ENCODE measurements around the gene PERCC1.
"Not testable (repeated sequence)": the region's sequence is repeated elsewhere in the genome, so short reads cannot be mapped to it uniquely, and the experiment has no call there.

PERCC1 gene

GRCh38 chr16:1433263-1433560 is 2.3 kb downstream of the PERCC1 start:
- DNase-seq (ENCODE audit: extremely low read depth in 1 of 2, low read depth in 1 of 2): no peak

GRCh38 chr16:1433756-1434155 is 2.9 kb downstream of the PERCC1 start:
- no peak for DNase-seq (ENCODE audit: extremely low read depth in 1 of 2, low read depth in 1 of 2)

- no peak for DNase-seq (ENCODE audit: extremely low read depth in 1 of 2, low read depth in 1 of 2)
Observed at GRCh38 chr16:1434644-1435592, 4.0 kb downstream of the PERCC1 start.

GRCh38 chr16:1435921-1436697 is 5.2 kb downstream of the PERCC1 start:
- DNase-seq (ENCODE audit: extremely low read depth in 1 of 2, low read depth in 1 of 2): no peak

GRCh38 chr16:1436731-1437355 is 6.0 kb downstream of the PERCC1 start:
- no peak for DNase-seq (ENCODE audit: extremely low read depth in 1 of 2, low read depth in 1 of 2)

- no peak for DNase-seq (ENCODE audit: extremely low read depth in 1 of 2, low read depth in 1 of 2)
Observed at GRCh38 chr16:1437606-1438005, 6.7 kb downstream of the PERCC1 start.

GRCh38 chr16:1438229-1439057 is 7.6 kb downstream of the PERCC1 start:
- DNase-seq (ENCODE audit: extremely low read depth in 1 of 2, low read depth in 1 of 2): no peak

- DNase-seq (ENCODE audit: extremely low read depth in 1 of 2, low read depth in 1 of 2): no peak
Observed at GRCh38 chr16:1439058-1439698, 8.3 kb downstream of the PERCC1 start.

GRCh38 chr16:1439699-1440074 is 8.8 kb downstream of the PERCC1 start:
- not testable (repeated sequence) for DNase-seq (ENCODE audit: extremely low read depth in 1 of 2, low read depth in 1 of 2)

GRCh38 chr16:1441391-1441829 is 10.5 kb downstream of the PERCC1 start:
- no peak for DNase-seq (ENCODE audit: extremely low read depth in 1 of 2, low read depth in 1 of 2)

- DNase-seq (ENCODE audit: extremely low read depth in 1 of 2, low read depth in 1 of 2): no peak
Observed at GRCh38 chr16:1442697-1443096, 11.8 kb downstream of the PERCC1 start.

GRCh38 chr16:1443403-1443973 is 12.6 kb downstream of the PERCC1 start:
- DNase-seq (ENCODE audit: extremely low read depth in 1 of 2, low read depth in 1 of 2): no peak

GRCh38 chr16:1443980-1444729 is 13.3 kb downstream of the PERCC1 start, which contains the start of gene CCDC154:
TSS of gene CCDC154 (minus strand) at chr16:1444556. CDS start at chr16:1444322, 234 bp downstream.
- DNase-seq (ENCODE audit: extremely low read depth in 1 of 2, low read depth in 1 of 2): no peak

- no peak for DNase-seq (ENCODE audit: extremely low read depth in 1 of 2, low read depth in 1 of 2)
Observed at GRCh38 chr16:1444730-1445517, 14.0 kb downstream of the PERCC1 start.

- no peak for DNase-seq (ENCODE audit: extremely low read depth in 1 of 2, low read depth in 1 of 2)
Observed at GRCh38 chr16:1445518-1446203, 14.8 kb downstream of the PERCC1 start.

- DNase-seq (ENCODE audit: extremely low read depth in 1 of 2, low read depth in 1 of 2): no peak
Observed at GRCh38 chr16:1446296-1447080, 15.6 kb downstream of the PERCC1 start.

- DNase-seq (ENCODE audit: extremely low read depth in 1 of 2, low read depth in 1 of 2): no peak
Observed at GRCh38 chr16:1447965-1448364, 17.1 kb downstream of the PERCC1 start.

Measured in activated CD8-positive, alpha-beta memory T cell treated with anti-CD3 and anti-CD28 coated beads for 1 hour (primary cell).